Stimulated activated CD4-positive, alpha-beta T cell treated with anti-CD3 and anti-CD28 coated beads, Interleukin-4, amount 100 ng/mL, for 24 hours (primary cell): ENCODE data around the gene AADAT.
A peak's percentile ranks its signal among the peaks of the same experiment; 100 is the strongest.
"Not testable (repeated sequence)": the region's sequence is repeated elsewhere in the genome, so short reads cannot be mapped to it uniquely, and the experiment has no call there.

ENCODE experiments used
- DNase-seq: peaks from one replicate; pipeline ENCODE4 v3.0.0-alpha.2; 2020

Gene AADAT

DNA sequence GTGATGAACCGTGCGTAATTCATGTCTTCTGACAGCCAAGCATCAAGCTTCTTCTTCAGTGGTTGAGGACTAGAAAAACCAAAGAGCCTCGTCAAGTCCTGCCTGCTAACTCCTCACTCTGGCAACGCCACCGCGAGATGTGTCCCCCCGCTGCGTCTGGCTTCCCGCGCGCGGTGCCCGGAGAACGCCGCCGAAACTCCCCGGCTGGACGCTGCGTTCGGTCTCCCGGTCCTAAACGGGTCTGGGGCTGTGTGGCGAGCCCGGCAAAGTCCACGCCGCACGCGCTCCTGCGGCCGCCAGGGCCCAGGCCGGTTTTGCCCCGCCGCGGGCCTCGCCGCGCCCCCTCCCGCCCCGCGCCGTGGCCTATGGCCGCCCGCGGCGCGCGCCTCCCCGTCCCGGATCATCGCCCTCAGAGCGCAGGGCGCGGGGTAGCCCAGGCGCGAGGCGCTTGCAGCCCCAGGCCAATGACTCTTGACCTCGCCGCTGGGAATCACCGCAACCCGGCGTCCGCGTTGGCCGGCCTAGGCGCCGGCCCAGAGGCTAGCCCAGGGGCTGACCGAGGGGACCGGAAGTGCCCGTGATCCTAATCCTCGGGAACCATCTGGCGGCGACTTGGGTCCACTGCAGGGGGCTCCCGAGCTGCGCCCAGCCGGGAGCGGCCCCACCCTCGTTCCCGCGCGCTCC is at the start of gene AADAT:
TSS of gene AADAT (minus strand) at position 289 of the 684 bp plus-strand sequence. CDS start at position 23, 266 bp downstream.
- no peak for DNase-seq

DNA sequence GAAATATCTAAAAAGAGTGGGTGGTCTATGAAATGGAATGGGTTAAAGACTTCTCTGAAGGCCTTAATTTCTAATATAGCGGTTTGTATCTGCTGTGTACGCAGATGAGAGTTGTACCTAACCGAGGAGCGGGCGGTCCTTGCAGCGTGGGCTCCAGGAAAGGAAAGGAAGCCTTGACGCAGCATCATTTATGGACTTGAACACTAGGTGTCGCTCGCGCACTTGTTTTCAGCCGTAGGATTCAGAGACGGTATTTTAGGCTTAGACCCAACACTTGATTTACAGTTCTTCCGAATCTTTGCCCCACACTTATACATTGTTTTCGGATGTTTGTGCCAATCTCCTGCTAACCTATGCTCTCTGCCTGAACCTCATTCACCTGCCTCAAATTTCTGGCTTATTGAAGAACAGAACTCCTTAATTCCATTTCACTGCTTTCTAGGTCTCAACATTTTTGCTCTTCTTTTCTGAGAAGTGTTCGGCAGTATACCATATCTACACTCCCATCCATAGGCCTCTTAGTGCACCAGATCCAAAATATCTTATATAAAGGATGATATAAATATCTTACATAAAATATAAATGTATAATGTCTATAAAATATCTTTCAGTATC is 48.9 kb upstream of the AADAT start:
- DNase-seq = peak; percentile 70

DNA sequence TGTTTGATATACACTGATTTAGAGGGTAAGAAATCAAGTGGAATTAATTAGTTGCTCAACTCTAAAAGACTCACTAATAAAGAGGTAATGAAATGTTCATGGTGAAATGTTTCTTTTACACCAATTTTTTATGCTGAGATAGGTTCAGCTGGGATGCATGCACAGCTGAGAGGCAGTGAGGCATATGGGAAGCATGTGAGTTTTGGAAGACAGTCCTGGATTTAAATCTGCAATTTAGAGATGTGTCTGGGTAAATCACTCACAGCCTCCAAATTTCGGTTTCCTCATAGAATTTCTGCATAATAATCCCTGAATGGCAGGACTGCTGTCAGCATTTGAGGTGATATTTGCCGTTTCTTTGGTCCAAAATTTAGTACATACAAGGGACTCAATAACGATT is 48.2 kb upstream of the AADAT start:
- no peak for DNase-seq

DNA sequence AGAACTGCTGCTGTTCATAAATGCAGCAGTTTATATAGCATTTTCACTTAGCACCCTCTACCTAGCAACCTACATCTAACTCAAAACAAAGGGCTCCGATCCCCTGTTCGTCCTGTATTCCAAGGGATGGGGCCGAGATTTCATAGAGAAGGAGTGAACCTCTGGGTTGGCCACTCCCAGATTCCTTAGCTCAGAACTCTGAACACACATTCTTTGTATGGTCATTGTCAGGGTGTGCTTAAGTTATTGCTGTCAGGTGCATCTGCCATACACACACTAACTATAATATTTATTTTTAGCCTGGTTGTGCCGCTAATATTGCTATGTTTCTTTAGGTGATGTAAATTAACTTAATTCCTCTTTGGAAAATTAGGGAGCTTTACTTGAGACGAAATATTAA is 47.7 kb upstream of the AADAT start:
- DNase-seq = no peak

DNA sequence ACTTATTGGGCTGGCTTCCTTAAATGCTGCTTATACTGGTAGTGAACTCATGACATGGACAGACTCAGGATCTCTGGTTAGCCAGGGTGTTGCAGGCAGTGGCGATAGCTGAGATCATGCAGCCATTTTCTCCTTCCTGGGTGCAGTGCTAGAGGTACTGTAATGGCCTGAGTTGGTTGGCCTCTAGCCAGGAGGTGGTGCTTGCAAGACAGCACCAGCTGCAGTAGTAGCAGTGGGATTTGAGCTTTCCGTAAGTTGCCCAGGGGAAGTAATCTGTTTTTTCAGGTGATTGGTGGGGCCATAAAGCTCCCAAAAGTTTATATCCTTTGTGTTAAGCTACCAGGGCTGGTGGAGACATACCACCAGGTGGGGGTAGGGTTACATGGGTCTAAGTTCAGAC is 45.1 kb upstream of the AADAT start:
- no peak for DNase-seq

DNA sequence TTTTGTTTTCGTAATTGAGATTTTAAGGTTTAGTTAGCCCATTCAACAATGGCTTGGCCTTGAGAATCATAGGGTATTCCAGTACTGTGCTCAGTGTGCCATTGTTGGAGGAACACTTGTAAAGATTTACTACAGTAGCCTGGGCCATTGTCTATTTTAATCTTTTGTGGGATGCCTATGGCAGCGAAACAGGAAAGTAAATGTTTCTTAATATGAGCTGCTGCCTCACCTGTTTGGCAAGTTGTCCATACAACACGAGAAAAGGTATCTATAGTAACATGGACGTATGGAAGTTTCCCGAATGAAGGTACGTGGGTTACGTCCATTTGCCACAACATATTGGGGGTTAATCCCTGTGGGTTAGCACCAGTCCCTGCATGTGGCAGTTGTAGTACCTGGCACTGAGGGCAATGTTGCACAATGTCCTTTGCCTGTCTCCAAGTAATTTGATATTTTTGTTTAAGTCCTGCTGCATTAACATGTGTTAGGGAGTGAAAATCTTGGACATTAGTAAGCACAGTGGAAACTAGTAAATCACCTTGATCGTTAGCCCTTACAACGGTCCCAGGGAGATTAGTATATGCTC is 38.6 kb upstream of the AADAT start:
- no peak for DNase-seq

- DNase-seq = no peak
Measured at GRCh38 chr4:170127758-170128157, 38.0 kb upstream of the AADAT start.

DNA sequence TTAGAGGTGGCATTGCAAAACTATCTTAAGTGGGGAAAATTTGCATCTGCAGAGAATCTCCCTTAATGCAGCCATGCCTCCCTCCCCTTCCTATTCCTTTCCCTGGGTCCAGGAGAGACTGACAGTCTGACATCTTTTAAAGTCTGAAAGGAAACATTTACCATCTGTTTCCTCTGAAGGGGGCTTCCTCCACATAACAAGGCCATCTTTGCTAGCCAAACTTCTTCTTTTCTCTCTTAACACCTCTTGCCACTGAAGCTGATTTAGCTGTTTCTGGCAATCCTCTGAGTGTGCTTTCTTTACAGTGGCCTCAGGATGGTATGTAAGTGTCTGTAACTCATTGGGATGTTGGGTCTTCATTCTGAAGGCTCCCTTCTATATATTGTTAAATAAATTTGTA is 34.6 kb upstream of the AADAT start:
- no peak for DNase-seq

GRCh38 chr4:170122252-170122651 is 32.5 kb upstream of the AADAT start:
- no peak for DNase-seq

GRCh38 chr4:170114636-170115035 is 24.9 kb upstream of the AADAT start:
- DNase-seq = no peak

DNA sequence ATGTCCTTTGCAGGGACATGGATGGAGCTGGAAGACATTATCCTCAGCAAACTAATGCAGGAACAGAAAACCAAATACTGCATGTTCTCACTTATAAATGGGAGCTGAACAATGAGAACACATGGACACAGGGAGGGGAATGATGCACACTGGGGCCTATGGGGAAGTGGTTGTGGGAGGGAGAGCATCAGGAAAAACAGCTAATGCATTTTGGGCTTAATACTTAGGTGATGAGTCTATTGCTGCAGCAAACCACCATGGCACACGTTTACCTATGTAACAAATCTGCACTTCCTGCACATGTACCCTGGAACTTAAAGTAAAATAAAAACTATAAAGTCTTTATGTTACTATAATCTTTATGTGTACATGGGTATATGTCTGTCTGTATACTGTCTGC is 24.4 kb upstream of the AADAT start:
- not testable (repeated sequence) for DNase-seq

GRCh38 chr4:170111546-170111945 is 21.8 kb upstream of the AADAT start:
- DNase-seq = no peak

GRCh38 chr4:170111085-170111484 is 21.3 kb upstream of the AADAT start:
- DNase-seq = no peak

GRCh38 chr4:170110285-170110672 is 20.5 kb upstream of the AADAT start:
- DNase-seq = no peak

DNA sequence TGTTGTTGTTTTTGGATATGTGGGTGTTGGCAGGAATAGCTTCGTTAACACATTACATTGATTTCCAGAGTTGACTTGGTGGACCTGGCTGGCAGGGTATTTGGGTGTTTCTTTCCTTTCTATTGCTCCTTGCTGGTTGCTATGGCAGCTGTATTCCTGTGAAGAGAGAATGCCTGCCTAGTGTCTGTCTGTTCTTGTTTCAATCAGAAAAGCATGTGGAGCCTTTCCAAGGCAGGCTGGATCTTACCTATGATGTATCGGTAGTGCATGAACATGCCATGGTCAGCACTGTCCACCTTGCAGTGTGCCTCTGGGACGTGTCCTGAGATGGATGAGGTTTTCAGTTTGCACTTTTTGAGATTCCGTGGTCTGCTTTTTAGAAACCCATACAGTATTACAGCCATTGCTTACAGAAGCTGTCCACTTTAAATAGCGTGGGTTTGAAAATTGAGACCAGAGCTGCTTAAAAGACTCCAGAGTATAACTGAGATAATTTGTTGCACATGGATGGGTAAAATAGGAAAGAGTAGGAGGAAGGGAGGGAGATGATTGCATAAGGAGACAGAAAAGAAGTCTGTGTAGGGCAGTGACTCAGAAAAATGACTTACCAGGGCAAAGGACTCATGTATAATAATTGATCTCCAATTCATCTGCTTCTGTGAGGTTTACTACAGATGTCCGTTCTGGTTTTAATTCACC is 20.0 kb upstream of the AADAT start:
- DNase-seq = no peak

DNA sequence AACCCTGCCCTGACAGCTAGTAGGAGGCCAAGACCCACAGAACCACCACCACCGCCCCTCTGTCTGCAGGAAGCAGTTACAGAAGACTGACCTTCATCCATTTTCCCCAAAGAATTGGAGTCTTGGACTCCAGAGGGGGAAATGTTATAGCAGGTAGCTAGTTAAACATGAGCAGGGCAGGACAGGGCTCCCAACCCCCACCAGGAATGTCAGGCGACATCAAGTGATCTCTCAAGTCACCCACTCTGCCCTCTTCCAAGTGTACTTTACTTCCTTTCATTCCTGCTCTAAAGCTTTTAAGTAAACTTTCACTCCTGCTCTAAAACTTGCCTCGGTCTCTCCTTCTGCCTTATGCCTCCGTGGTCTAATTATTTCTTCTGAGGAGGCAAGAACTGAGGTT is 17.1 kb upstream of the AADAT start:
- no peak for DNase-seq

DNA sequence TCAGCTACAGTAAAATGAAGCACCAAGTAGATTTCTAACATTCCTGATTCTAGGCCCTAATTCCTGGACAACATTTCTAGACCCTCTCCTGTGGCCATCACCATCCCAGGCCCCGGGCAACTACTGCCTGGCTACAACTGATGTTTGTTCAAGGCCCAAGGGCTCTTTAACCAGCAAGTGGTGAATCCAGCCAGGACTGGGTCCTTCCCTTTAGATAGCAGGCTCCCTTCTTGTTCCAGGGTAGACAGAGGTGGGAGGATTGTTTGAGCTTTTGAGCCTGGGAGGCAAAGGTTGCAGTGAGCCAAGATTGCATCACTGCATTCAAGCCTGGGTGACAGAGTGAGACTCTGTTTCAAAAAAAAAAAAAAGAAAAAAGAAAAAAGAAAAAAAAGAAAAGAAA is 12.7 kb upstream of the AADAT start:
- DNase-seq = no peak

DNA sequence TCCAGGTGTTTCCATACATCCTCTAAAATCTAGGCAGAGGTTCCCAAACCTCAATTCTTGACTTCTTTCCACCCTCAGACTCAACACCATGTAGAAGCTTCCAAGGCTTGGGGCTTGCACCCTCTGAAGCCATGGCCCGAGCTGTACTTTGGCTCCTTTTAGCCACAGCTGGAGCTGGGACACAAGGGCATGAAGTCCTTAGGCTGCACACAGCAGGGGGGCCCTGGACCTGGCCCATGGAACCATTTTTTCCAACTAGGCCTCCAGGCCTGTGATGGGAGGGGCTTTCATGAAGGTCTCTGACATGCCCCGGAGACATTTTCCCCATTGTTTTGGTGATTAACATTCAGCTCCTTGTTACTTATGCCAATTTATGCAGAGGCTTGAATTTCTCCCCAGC is 8.4 kb upstream of the AADAT start:
- DNase-seq = not testable (repeated sequence)

- no peak for DNase-seq
Measured at GRCh38 chr4:170097681-170098080, 7.9 kb upstream of the AADAT start.

- DNase-seq = no peak
Measured at GRCh38 chr4:170093973-170094535, 4.3 kb upstream of the AADAT start.

- DNase-seq = no peak
Measured at GRCh38 chr4:170091069-170091696, 1.4 kb upstream of the AADAT start.

DNA sequence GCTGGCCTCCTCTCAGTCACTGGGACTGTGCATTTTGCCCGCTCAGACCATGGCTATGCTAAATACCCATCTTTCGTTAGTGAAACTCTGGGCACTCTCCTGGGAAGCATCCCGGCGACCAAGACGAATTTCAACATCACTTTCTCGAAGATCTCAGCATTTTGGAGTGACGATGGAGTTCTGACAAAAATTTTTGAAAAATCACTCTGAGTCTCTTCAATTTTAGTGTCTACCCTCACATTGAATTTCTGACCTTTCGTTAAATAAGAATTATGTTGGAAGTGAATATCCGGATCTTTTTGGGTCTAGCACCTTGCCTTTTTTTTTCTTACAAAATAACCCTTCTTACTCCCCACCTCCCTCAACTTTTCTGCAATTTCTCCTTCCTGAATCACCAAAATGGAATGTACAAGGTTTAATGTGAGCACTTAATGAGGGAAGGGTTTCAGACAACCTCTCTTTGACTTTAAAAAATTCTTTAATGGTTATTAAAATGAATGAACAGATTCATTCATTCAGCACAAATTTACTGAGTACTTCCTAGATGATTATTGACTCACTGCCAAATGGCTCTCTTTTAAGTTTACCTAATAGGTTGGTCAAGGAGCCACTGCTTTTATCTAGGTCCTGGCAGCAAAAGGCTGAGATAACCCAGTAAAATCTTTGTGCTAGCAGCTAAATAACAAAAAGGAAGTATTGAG is 746 bp upstream of the AADAT start:
- no peak for DNase-seq

DNA sequence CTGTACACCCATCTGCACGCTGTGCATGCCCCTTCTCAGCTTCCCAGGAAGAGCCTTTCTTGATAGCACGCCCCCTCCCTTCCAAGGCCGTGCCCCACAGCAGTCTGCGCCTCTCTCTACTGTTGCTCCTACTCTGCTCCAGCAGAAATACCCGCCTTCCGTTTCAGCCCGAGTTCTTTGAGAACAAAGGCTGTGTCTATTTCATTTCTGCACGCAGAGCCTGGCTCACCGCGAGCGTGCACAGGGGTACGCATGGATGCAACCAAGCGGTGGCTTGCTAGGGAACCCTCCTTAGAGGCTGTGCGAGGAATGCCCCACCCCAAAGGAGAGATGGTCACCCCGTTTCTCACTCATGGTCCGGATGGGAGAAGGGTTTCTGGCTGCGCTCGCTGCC is 485 bp downstream of the AADAT start:
- DNase-seq = no peak
